OCI-M1 (cell line): Measurements from ENCODE around the gene BLACAT1.
A peak's percentile ranks its signal among the peaks of the same experiment; 100 is the strongest.
"Not testable (repeated sequence)": the region's sequence is repeated elsewhere in the genome, so short reads cannot be mapped to it uniquely, and the experiment has no call there.

Source experiments
- DNase-seq: peaks from one replicate; lab custom pipeline; 2025; lab: John Stamatoyannopoulos, UW

Gene BLACAT1

DNA sequence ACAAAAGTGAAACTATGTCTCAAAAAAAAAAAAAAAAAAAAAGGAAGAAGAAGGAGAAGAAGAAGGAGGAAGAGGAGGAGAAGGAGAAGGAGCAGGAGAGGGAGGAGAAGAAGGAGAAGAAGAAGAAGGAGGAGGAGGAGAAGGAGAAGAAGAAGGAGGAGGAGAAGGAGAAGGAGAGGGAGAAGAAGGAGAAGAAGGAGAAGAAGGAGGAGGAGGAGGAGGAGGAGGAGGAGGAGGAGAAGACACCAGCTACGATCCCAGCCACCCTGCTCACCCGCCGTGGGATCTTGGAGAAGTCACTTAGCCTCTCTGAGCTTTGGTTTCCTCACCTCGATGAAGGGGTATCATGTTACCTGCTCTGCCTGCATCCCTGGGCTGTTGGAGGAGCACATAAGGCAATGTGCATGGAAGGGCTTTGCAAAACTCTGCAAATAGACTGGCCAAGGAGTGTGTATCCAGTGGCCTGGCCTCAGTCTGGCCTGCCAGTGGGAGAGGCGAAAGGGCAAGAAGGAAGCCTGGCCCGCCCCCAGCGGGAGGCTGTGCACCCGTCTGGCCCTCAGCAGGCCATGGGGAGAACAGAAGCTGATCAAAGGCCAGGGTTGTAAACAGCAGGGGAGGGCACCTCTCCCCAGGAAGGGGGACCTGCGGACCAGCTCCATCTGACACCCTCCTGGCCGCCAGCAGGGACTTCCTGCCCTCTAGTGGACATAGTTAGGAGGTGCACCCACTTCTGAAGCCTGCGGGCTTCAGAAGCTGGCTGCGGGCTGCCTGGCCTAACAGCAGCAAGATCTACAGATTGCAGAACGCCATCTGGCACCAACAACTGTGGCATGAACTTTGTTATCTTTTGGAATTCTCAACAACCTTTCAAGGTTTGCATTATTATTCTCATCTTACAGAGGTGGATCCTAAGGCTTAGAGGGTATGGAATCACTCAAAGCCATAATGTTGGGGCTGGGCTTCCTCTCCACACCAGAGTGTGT lies 29.4 kb upstream of the BLACAT1 start:
- peak; percentile 85 for DNase-seq

GRCh38 chr1:205483372-205483771 lies 27.5 kb upstream of the BLACAT1 start:
- no peak for DNase-seq

GRCh38 chr1:205482587-205482986 lies 26.7 kb upstream of the BLACAT1 start:
- DNase-seq = not testable (repeated sequence)

DNA sequence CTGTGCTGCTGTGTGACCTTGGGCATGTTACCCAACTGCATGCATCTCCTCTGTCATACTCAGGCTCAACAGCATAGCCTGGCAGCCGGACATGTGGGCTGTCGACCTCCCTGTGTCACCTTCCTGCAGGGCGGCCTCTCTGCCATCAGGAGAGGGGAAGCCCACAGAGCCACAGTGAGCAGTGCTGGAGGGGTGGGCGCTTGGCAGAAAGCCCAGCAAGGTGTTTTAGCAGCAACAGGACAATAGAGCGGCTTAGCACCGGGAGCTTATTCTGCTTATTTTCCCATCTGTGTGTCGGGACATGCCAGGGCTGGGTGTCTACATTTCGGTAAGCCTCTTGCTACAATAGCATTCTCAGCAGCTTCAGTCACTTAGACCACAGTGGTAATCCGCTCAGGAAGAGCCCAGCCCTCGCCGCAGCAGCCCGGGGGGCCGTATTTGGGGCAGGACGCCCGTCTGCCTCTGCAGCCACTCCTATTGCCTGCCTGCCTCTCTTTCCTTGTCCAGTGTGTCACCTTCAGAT lies 25.8 kb upstream of the BLACAT1 start:
- DNase-seq = no peak

- no peak for DNase-seq
Measured at GRCh38 chr1:205481218-205481617, 25.4 kb upstream of the BLACAT1 start.

DNA sequence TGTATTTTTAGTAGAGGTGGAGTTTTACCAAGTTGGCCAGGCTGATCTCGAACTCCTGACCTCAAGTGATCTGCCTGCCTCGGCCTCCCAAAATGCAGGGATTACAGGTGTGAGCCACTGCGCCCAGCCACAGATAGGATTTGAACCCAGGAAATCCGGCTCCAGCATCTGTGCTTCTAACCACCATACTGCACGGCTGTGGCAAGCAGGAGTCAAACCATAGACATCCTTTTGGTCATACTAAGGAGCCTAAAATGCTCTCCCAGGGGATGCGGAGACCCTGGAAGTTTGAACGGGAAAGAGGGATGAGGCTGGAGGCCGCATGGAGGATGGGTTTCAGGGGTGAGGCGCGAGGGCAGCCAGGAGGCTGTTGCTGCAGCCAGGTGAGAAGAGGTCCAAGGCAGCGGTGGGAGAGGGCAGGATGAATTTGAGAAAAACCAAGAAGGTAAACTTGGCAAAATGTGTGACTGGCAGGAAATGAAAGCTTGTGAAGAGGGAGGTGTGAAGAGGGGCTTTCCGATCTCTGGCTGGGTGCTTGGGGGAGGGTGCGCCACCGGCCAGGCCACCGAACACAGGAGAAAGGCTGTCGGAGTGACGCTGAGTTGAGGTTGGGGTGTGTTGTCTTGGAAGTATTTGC lies 24.6 kb upstream of the BLACAT1 start:
- DNase-seq = no peak

DNA sequence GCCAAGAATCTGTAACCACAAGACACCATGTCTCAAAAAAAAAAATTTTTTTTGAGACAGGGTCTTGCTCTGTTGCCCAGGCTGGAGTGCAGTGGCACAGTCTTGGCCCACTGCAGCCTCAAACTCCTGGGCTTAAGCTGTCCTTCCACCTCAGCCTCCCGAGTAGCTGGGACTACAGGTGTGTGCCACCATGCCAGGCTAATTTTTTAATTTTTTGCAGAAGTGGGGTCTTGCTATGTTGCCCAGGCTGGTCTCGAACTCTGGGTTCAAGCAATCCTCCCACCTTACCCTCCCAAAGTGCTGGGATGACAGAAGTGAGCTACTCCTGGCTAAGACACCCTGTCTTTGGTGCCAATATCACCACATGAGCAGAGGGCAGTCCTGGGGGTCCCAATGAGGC lies 23.1 kb upstream of the BLACAT1 start:
- not testable (repeated sequence) for DNase-seq

- DNase-seq = no peak
Measured at GRCh38 chr1:205477759-205478247, 22.0 kb upstream of the BLACAT1 start.

DNA sequence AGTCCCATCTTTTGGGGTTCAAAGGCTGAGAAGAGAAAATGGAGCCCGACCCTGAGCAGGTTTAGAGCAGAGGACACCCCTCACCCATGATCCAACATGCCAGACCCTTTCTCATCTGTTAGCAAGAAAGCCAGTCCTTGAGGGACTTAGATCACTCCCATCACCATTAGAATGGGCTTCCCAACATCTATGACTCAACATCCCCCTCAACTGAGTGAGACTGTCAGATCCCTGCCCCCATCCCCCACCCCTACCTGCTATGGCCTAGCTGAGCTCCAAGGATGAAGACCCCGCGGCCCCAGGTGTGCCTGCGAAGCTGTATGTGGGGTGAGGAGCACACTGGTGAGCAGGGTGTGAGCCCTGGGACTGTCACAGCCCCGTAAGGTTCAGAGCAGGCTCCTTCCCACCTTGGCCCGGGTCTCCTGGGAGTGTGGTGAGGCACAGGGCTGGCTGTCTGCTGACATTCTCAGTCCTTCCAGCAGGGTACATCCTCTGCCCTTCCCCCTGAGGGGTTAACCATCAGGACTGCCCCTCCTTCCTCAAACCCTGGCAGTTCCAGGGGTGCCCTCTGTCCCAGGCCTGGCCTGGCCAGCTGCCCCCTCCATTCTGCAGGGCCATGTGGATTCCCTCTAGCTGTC lies 21.4 kb upstream of the BLACAT1 start:
- DNase-seq = no peak

DNA sequence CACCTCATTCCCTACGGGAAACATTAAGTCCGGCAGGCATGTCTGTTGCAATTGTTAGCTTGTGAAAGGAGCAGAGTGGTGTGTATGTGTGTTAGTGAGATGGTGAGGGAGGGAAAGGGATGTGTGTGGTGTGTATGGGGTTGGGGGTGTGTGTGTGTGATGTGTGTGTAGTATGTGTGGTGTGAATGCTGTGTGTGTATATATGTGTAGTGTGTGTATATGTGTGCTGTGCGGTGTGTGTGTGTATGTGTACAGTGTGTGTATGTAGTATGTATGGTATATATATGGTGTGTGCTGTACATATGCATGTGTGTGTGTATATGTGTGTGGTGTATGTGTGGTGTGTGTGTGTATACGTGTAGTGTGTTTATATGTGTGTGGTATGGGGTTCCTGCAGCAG lies 20.8 kb upstream of the BLACAT1 start:
- no peak for DNase-seq

DNA sequence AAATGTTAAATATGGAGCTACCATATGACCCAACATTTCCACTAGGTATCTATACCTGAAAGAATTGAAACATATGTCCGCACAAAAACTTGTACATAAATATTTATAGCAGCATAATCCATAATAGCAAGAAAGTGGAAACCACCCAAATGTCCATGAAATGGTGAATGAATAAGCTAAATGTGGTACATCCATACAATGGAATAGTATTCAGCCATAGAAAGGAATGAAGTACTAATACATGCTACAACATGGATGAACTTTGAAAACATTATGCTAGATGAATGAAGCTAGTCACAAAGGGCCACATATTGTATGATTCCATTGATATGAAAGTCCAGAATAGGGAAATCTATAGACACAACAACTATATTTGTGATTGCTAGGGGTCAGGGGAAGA lies 20.0 kb upstream of the BLACAT1 start:
- DNase-seq = no peak

DNA sequence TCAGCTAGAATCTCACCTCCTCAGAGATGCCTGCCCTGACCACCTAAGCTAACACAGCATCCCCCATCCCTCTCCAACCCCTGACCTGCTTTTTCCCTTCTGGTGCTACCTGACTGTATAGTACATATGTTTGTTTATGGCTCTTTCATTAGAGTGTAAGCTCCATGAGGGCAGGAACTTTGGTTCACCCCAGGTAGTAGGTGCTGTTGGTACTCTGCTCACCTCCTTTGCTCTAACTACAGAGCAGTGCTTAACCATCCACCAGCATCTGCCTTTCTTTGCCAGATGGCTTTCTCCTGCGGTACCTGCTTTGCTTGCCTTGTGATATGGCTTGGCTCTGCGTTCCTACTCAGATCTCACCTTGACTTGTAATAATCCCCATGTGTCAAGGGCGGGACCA lies 18.7 kb upstream of the BLACAT1 start:
- no peak for DNase-seq

DNA sequence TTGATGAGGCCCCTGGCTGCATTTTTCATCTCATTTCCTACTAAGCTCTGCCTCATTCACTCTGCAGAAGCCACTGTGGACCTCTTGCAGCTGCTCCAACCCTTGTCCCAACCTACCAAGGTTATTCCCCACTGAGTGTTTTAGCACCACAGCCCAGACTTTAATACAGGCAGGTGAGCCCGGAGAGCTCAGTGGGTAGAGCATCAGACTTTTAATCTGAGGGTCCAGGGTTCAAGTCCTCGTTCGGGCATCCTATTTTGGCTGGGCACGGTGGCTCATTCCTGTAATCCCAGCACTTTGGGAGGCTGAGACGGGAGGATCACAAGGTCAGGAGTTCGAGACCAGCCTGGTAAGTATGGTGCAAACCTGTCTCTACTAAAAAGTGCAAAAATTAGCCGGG lies 18.1 kb upstream of the BLACAT1 start:
- DNase-seq = no peak

DNA sequence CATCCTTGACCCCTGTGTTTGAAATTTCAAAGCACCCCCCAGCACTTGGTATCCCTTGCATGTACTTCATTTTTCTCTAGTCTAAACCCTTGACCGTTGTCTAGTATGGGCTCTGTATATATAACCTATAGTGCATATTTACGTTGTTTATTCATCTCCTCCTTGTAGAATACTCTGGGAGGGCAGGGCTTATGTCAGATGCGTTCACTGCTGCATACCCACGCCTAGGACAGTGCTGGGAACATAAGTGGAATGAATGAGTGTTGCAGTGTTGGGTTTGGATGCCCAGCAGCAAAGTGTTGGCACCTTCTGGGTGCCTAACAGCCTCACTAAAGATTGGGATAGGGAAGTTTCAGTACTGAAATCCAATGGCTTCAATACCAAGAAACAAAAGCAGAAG lies 17.6 kb upstream of the BLACAT1 start:
- DNase-seq = no peak

GRCh38 chr1:205472737-205473441 lies 17.0 kb upstream of the BLACAT1 start:
- no peak for DNase-seq

DNA sequence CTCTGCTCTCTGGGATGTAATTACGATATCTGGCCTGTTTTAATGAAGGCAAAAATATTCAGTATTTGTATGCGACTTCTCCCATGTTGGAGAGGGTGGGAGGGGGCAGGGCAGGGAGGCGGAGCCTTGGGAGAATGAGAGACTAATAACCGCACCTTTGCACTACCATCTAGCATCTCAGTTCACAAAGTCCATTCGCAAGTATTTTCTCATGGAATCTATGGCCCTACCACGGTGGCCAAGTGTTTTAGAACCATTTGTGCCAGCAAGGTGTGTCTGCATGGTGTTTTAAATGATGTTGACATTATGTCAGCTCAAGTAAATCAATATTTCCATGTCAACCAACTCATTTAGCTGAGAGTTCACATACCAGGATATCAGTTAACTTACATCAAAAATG lies 14.3 kb upstream of the BLACAT1 start:
- DNase-seq = no peak

- no peak for DNase-seq
Measured at GRCh38 chr1:205466595-205467220, 10.9 kb upstream of the BLACAT1 start.

DNA sequence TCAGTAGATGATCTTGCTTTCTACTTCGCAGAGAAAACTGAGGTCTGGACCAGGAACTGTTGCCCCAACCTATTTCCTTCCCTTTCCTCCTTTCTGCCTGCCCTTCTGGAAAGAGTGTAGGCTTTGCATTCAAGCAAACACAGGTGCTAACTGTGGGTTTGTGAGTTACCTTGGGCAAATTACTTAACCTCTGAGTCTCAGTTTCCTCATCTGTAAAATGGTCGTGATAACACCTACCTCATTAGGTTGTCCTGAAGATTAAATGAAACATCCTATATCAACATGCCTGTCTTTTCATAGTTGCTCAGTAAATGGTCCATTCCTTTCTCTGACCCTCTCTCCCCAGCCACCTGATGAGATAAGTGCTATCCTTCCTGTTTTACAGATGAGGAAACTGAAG lies 9.5 kb upstream of the BLACAT1 start:
- no peak for DNase-seq

GRCh38 chr1:205458777-205459566 lies 3.1 kb upstream of the BLACAT1 start:
- peak; percentile 60 for DNase-seq
